ENCODE data around the gene KCNH1. TPM values are rescaled to one million over a fixed set of nuclear protein-coding genes. Genes with fewer than 3 reads are reported as not detected.

Gene KCNH1
- total and polyA plus RNA-seq, 4 donors = not detected

DNA sequence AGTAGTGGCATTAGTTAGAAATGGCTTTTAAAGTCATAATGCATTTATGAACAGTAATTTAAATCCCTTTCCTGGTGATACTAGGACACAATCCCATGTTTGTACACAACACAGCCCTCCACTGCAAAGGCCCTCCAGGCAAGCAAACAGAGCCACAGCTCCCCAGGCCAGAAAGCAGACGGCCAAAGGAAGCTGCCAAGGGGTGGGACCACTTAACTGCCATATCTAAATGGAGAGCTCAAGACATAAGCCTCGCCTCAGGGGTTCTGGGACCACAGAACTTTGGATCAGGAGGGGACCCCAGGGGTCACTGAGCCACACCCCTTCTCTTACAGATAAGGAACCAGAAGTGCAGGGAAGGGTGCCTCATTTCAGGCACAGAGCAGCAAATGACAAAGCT, 189.7 kb downstream of the KCNH1 start:
- H3K27ac ChIP-seq (ENCODE audit: low read depth in 1 of 2, low read length in 2 of 2) = no peak overlapping the region
- H3K9ac ChIP-seq (ENCODE audit: low read depth in 1 of 2, low read length in 2 of 2) = no peak overlapping the region
- no peaks in the 10 kb centered on the region for H3K36me3 ChIP-seq (ENCODE audit: control insufficient read depth in 4 of 4, insufficient read depth in 3 of 4, low read depth in 1 of 4, low read length in 3 of 4)
- peaks cover 0 to 7% (median 6%) of the 10 kb centered on the region in 4 donors for H3K4me1 ChIP-seq (ENCODE audit: control insufficient read depth in 4 of 4, insufficient read depth in 4 of 4, low read length in 3 of 4)
- no peak overlapping the region for H3K4me3 ChIP-seq (ENCODE audit: low read depth in 1 of 3, low read length in 3 of 3)
- no peak for TF ChIP-seq HNF4A (conservative IDR thresholded peaks at IDR 0.05)
- H3K27me3 ChIP-seq (ENCODE audit: control insufficient read depth in 4 of 4, insufficient read depth in 4 of 4, low read length in 3 of 4) = no peaks in the 10 kb centered on the region
- DNase-seq (ENCODE audit: low spot score) = no peak
- WGBS = 42% methylated on average over 2 of the region's 2 CpGs
- no peaks in the 10 kb centered on the region for H3K9me3 ChIP-seq (ENCODE audit: control insufficient read depth in 4 of 4, low read length in 3 of 4)

DNA sequence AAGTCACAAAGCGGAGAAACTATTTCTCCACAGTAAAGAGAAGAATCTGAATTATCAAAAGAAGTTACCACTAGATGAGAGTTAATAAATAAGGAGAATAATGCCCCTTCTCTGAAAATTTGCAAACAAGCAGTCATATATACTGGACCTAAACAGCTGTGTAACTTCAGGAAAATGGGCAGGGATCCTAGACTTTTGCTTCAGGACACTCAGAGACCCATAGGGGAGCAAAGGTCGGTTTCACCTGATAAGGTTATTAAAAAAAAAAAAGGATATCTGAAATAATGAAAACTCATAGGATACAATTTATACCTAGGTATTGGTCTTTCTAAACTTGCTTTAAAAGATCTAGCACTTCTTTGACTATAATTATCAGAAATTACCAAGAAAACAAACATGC, 191.4 kb downstream of the KCNH1 start:
- TF ChIP-seq, protein P1, sequence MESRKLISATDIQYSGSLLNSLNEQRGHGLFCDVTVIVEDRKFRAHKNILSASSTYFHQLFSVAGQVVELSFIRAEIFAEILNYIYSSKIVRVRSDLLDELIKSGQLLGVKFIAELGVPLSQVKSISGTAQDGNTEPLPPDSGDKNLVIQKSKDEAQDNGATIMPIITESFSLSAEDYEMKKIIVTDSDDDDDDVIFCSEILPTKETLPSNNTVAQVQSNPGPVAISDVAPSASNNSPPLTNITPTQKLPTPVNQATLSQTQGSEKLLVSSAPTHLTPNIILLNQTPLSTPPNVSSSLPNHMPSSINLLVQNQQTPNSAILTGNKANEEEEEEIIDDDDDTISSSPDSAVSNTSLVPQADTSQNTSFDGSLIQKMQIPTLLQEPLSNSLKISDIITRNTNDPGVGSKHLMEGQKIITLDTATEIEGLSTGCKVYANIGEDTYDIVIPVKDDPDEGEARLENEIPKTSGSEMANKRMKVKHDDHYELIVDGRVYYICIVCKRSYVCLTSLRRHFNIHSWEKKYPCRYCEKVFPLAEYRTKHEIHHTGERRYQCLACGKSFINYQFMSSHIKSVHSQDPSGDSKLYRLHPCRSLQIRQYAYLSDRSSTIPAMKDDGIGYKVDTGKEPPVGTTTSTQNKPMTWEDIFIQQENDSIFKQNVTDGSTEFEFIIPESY (IDR thresholded peaks at IDR 0.05) = no peak
- no peak for TF ChIP-seq RAD21 (IDR thresholded peaks at IDR 0.05)
- TF ChIP-seq, protein P2, sequence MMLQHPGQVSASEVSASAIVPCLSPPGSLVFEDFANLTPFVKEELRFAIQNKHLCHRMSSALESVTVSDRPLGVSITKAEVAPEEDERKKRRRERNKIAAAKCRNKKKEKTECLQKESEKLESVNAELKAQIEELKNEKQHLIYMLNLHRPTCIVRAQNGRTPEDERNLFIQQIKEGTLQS (IDR thresholded peaks at IDR 0.05) = no peak
- no peak for TF ChIP-seq TAF1 (conservative IDR thresholded peaks at IDR 0.05)
- no peak for TF ChIP-seq FOXA1 (IDR thresholded peaks at IDR 0.05)
- peak; percentile 35 to 79 for TF ChIP-seq HNF4A (conservative IDR thresholded peaks at IDR 0.05)
- TF ChIP-seq HNF4G (IDR thresholded peaks at IDR 0.05) = peak; percentile 44
- no peak for TF ChIP-seq EGR1 (IDR thresholded peaks at IDR 0.05; ENCODE audit: low read depth in 2 of 2)
- TF ChIP-seq GABPA (IDR thresholded peaks at IDR 0.05 in 1 of 2, conservative IDR thresholded peaks at IDR 0.05 in 1 of 2) = no peak
- TF ChIP-seq, protein P3, sequence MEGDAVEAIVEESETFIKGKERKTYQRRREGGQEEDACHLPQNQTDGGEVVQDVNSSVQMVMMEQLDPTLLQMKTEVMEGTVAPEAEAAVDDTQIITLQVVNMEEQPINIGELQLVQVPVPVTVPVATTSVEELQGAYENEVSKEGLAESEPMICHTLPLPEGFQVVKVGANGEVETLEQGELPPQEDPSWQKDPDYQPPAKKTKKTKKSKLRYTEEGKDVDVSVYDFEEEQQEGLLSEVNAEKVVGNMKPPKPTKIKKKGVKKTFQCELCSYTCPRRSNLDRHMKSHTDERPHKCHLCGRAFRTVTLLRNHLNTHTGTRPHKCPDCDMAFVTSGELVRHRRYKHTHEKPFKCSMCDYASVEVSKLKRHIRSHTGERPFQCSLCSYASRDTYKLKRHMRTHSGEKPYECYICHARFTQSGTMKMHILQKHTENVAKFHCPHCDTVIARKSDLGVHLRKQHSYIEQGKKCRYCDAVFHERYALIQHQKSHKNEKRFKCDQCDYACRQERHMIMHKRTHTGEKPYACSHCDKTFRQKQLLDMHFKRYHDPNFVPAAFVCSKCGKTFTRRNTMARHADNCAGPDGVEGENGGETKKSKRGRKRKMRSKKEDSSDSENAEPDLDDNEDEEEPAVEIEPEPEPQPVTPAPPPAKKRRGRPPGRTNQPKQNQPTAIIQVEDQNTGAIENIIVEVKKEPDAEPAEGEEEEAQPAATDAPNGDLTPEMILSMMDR (IDR thresholded peaks at IDR 0.05; ENCODE audit: low read depth, low read length, missing input control) = no peak
- no peak overlapping the region for H3K4me3 ChIP-seq (ENCODE audit: low read depth in 1 of 3, low read length in 3 of 3)
- no peak overlapping the region for H3K27ac ChIP-seq (ENCODE audit: low read depth in 1 of 2, low read length in 2 of 2)
- peaks cover 0 to 7% (median 5%) of the 10 kb centered on the region in 4 donors for H3K4me1 ChIP-seq (ENCODE audit: control insufficient read depth in 4 of 4, insufficient read depth in 4 of 4, low read length in 3 of 4)
- H3K27me3 ChIP-seq (ENCODE audit: control insufficient read depth in 4 of 4, insufficient read depth in 4 of 4, low read length in 3 of 4) = no peaks in the 10 kb centered on the region
- H3K36me3 ChIP-seq (ENCODE audit: control insufficient read depth in 4 of 4, insufficient read depth in 3 of 4, low read depth in 1 of 4, low read length in 3 of 4) = no peaks in the 10 kb centered on the region
- DNase-seq (ENCODE audit: low spot score) = no peak
- H3K9me3 ChIP-seq (ENCODE audit: control insufficient read depth in 4 of 4, low read length in 3 of 4) = no peaks in the 10 kb centered on the region
- H3K9ac ChIP-seq (ENCODE audit: low read depth in 1 of 2, low read length in 2 of 2) = no peak overlapping the region
- WGBS = 73% methylated on average over 2 of the region's 2 CpGs

DNA sequence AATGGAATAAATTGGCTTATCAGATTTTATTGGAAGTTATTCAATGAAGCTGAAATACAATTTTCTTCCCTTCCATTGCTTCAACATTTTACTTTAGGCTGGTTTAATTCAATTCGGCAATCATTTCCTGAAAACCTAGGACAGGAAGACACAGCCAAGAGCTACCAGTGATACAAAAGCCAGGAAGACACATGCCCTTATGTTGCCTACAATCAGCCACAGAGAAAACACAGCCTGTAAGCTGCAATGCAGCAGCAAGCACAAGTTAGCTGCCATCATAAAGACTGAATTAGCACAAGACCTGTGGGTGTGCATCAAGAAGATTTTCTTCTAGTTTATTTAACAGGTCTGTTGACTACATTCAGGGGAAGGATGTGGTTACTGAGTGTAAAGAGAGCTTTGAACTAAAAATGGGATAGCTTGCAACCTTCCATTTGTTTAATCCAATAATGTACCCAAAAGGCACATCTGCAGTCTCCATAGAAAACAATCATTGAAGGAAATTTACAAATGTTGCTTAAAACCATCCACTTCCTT, 193.8 kb downstream of the KCNH1 start:
- no peak overlapping the region for H3K4me3 ChIP-seq (ENCODE audit: low read depth in 1 of 3, low read length in 3 of 3)
- no peak overlapping the region for H3K27ac ChIP-seq (ENCODE audit: low read depth in 1 of 2, low read length in 2 of 2)
- H3K36me3 ChIP-seq (ENCODE audit: control insufficient read depth in 4 of 4, insufficient read depth in 3 of 4, low read depth in 1 of 4, low read length in 3 of 4) = no peaks in the 10 kb centered on the region
- H3K9me3 ChIP-seq (ENCODE audit: control insufficient read depth in 4 of 4, low read length in 3 of 4) = no peaks in the 10 kb centered on the region
- no peak for DNase-seq (ENCODE audit: low spot score)
- no peak overlapping the region for H3K9ac ChIP-seq (ENCODE audit: low read depth in 1 of 2, low read length in 2 of 2)
- H3K27me3 ChIP-seq (ENCODE audit: control insufficient read depth in 4 of 4, insufficient read depth in 4 of 4, low read length in 3 of 4) = no peaks in the 10 kb centered on the region
- H3K4me1 ChIP-seq (ENCODE audit: control insufficient read depth in 4 of 4, insufficient read depth in 4 of 4, low read length in 3 of 4) = peaks cover 0 to 7% (median 5%) of the 10 kb centered on the region in 4 donors
- 79% methylated on average over 1 of the region's 1 CpG for WGBS
- TF ChIP-seq HNF4G (IDR thresholded peaks at IDR 0.05) = no peak
- TF ChIP-seq, protein P2 (IDR thresholded peaks at IDR 0.05) = no peak
- no peak for TF ChIP-seq GABPA (IDR thresholded peaks at IDR 0.05 in 1 of 2, conservative IDR thresholded peaks at IDR 0.05 in 1 of 2)
- TF ChIP-seq, protein P3 (IDR thresholded peaks at IDR 0.05; ENCODE audit: low read depth, low read length, missing input control) = no peak
- no peak for TF ChIP-seq NR2F2 (IDR thresholded peaks at IDR 0.05)
- no peak for TF ChIP-seq RXRA (IDR thresholded peaks at IDR 0.05)
- TF ChIP-seq JUND (IDR thresholded peaks at IDR 0.05) = no peak
- no peak for TF ChIP-seq RAD21 (IDR thresholded peaks at IDR 0.05)
- TF ChIP-seq FOXA1 (IDR thresholded peaks at IDR 0.05) = no peak
- TF ChIP-seq, protein P1 (IDR thresholded peaks at IDR 0.05) = no peak
- no peak for TF ChIP-seq FOXA2 (IDR thresholded peaks at IDR 0.05)
